Mesothelial cell of epicardium (in vitro differentiated cells): ENCODE data around the gene PNMA8B. TPM values are rescaled to one million over a fixed set of nuclear protein-coding genes. Genes with fewer than 3 reads are reported as not detected.
A peak's percentile ranks its signal among the peaks of the same experiment; 100 is the strongest.

Source experiments
- DNase-seq, 2 experiments: peaks; one replicate each; pipeline ENCODE4 v3.0.0; 2021; ENCODE audit warnings: low spot score in 2 of 2; ENCODE audit not compliant: unreplicated experiment in 2 of 2
- H3K27ac Mint-ChIP-seq: 2 replicates; pipeline ENCODE4 v1.8.0; 2021; ENCODE audit warnings: mixed read lengths
- H3K27me3 Mint-ChIP-seq: 2 replicates; pipeline ENCODE4 v1.8.0; 2021; ENCODE audit warnings: low read depth, mixed read lengths
- H3K36me3 Mint-ChIP-seq: 2 replicates; pipeline ENCODE4 v1.8.0; 2021; ENCODE audit warnings: mixed read lengths
- H3K4me1 Mint-ChIP-seq: 2 replicates; pipeline ENCODE4 v1.8.0; 2021; ENCODE audit warnings: mixed read lengths
- H3K4me3 Mint-ChIP-seq: 2 replicates; pipeline ENCODE4 v1.8.0; 2021; ENCODE audit warnings: mild to moderate bottlenecking, moderate library complexity, mixed read lengths
- H3K9me3 Mint-ChIP-seq: 2 replicates; pipeline ENCODE4 v1.8.0; 2021; ENCODE audit warnings: mixed read lengths
- total RNA-seq: library from RNA; stranded (reverse); gene quantifications from 3 replicates; pipeline ENCODE4 v1.2.1, GENCODE V29; 2021
- TF ChIP-seq, protein P1 (sequence below): fragments of 200-600 bp; sonication (generic); IDR thresholded peaks from one replicate; pipeline ENCODE4 v1.5.0; 2021; ENCODE audit warnings: antibody characterized with exemption; ENCODE audit not compliant: unreplicated experiment

PNMA8B gene
- total RNA-seq, 1 donor from 2014 or later: 3.2 TPM

DNA sequence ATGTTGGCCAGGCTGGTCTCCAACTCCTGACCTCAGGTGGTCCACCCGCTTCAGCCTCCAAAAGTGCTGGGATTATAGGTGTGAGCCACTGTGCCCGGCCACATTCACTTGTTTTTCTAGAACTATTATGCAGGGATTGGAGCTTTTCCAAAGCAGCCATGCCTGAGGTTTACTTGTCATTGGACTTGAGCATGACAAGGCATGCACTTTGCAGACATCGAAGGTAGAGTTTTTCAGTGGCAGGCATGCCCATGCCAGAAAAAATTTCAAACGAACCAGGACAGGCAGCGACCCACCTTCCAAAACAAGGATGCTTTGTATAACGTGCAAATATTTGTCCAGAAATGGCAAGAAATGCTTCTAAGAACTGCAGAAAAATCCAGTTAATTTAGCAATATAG lies 42.0 kb downstream of the PNMA8B start:
- Mint-ChIP-seq H3K27me3 (no peaks in the 10 kb centered on the region), H3K4me1 (peaks cover 6% of the 10 kb centered on the region), H3K36me3 (peaks cover 3% of the 10 kb centered on the region), H3K4me3 (no peak overlapping the region), H3K9me3 (peaks cover 8% of the 10 kb centered on the region), H3K27ac (no peak overlapping the region)
- TF ChIP-seq, protein P1, sequence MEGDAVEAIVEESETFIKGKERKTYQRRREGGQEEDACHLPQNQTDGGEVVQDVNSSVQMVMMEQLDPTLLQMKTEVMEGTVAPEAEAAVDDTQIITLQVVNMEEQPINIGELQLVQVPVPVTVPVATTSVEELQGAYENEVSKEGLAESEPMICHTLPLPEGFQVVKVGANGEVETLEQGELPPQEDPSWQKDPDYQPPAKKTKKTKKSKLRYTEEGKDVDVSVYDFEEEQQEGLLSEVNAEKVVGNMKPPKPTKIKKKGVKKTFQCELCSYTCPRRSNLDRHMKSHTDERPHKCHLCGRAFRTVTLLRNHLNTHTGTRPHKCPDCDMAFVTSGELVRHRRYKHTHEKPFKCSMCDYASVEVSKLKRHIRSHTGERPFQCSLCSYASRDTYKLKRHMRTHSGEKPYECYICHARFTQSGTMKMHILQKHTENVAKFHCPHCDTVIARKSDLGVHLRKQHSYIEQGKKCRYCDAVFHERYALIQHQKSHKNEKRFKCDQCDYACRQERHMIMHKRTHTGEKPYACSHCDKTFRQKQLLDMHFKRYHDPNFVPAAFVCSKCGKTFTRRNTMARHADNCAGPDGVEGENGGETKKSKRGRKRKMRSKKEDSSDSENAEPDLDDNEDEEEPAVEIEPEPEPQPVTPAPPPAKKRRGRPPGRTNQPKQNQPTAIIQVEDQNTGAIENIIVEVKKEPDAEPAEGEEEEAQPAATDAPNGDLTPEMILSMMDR: no peak
- DNase-seq: no peak

DNA sequence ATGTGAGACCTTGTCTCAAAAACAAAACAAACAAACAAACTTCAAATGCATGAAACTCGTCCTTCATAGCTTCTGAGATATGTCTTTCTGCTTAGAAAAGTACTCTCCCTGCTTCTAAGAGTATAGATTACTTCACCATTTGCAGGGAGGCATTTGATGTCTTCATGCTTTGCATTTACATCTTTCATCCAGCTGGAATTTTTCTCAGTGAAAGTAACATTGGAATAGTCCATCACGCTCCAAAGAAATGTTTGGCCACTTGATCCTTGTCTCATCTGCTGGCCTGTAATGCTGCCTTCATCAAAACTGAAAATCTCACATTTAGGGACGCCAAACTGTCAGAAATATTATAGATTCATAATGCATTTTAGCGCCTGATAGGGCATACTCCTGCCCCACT lies 43.5 kb downstream of the PNMA8B start:
- Mint-ChIP-seq H3K9me3 (peaks cover 8% of the 10 kb centered on the region), H3K4me3 (no peak overlapping the region), H3K36me3 (peaks cover 3% of the 10 kb centered on the region), H3K4me1 (peaks cover 10% of the 10 kb centered on the region), H3K27me3 (no peaks in the 10 kb centered on the region), H3K27ac (no peak overlapping the region)
- TF ChIP-seq, protein P1: no peak
- no peak for DNase-seq

DNA sequence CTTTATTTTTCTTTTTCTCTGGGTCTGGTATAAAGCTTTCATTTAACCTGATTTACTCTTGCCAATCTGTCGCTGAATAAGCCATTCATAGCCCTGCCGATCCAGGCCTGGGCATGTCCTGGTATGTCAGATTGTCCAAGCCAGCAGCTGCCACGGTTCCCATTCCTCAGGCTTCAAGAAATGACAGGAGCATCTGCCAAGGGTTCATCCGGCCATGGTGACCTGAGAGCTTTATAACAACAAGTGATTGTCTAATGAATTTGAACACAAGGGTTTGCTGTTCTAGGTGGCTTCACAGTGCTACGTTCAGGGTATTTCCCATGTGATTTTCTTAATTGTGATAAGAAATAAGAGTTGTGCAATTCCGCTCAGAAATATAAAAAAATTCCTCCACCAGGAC lies 44.3 kb downstream of the PNMA8B start:
- Mint-ChIP-seq H3K27ac (peak overlapping the region; percentile 12), H3K4me1 (peaks cover 9% of the 10 kb centered on the region), H3K36me3 (peaks cover 3% of the 10 kb centered on the region), H3K27me3 (no peaks in the 10 kb centered on the region), H3K4me3 (no peak overlapping the region), H3K9me3 (peaks cover 8% of the 10 kb centered on the region)
- DNase-seq: no peak
- TF ChIP-seq, protein P1: no peak

DNA sequence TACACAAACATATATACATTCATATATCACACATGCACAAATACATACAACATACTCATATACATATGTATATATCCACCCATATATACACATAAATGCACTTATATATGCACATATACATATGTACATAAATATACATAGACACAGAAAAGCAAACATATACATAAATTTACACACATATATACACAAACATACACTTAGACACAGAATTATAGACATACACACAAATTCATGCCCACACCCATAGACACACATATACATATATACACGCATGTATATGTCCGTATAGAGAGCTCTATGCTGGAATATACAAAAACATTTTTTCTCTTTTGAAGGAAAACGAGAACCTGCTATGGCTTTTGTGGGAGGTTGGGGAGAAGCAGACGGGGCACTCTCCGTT lies 44.9 kb downstream of the PNMA8B start:
- H3K4me3 Mint-ChIP-seq: no peak overlapping the region
- peaks cover 6% of the 10 kb centered on the region for H3K4me1 Mint-ChIP-seq
- peaks cover 8% of the 10 kb centered on the region for H3K9me3 Mint-ChIP-seq
- peaks cover 3% of the 10 kb centered on the region for H3K36me3 Mint-ChIP-seq
- DNase-seq: no peak
- H3K27ac Mint-ChIP-seq: no peak overlapping the region
- H3K27me3 Mint-ChIP-seq: no peaks in the 10 kb centered on the region
- TF ChIP-seq, protein P1: no peak

DNA sequence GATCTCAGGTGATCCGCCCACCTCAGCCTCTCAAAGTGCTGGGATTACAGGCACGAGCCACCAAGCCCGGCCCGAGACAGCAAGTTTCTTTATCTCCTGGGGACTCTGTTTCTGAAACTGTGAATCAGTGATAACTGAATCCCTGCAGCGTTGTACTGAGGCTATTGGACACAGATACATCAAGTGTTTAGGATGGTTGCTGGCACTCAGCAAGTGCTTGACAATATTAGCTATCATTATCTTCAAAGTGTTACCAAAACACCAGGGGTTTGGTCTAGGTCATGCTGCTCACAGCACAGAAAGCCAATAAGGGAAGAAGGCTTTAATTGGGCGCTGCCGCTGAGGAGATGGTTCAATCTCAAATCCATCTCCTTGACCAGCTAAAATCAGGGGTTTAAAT lies 46.4 kb downstream of the PNMA8B start:
- Mint-ChIP-seq H3K4me3 (no peak overlapping the region), H3K4me1 (peaks cover 6% of the 10 kb centered on the region), H3K27ac (no peak overlapping the region), H3K27me3 (no peaks in the 10 kb centered on the region), H3K36me3 (peaks cover 3% of the 10 kb centered on the region), H3K9me3 (peaks cover 8% of the 10 kb centered on the region)
- TF ChIP-seq, protein P1: no peak
- DNase-seq: no peak

- Mint-ChIP-seq H3K27me3 (no peaks in the 10 kb centered on the region), H3K9me3 (peaks cover 8% of the 10 kb centered on the region), H3K4me3 (no peak overlapping the region), H3K27ac (no peak overlapping the region), H3K4me1 (peaks cover 4% of the 10 kb centered on the region), H3K36me3 (peaks cover 3% of the 10 kb centered on the region)
- TF ChIP-seq, protein P1: no peak
- no peak for DNase-seq
Observed at GRCh38 chr19:46448601-46449000, 47.1 kb downstream of the PNMA8B start.
